Measurements from ENCODE around the gene DPYSL4.

The DPYSL4 gene

DNA sequence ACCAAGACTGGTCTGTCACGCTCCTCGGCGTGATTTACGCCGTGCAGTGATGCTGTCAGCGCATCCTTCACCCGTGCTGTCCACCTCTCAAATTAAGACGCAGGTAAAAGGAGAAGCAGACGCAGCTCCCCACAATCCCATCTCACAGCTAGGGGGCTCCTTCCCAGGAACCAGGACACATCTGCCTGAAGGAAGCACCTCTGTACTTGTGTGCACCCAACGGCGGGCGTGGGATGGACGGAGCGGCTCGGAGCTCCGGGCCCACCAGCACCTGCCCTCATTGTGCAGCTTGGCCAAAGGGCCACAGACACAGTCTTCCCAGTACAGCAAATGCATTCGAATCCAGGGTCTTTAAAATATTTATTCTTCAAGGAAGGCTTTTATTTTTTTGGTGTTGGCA is 65.7 kb downstream of the DPYSL4 start:
- H3K9ac ChIP-seq (ENCODE audit: low read depth, low read length): no peak overlapping the region
- H3K27me3 ChIP-seq (ENCODE audit: control insufficient read depth, insufficient read depth, low read length): no peaks in the 10 kb centered on the region
- H3K9me3 ChIP-seq (ENCODE audit: control insufficient read depth, insufficient read depth, low read length): no peaks in the 10 kb centered on the region
- H3K4me1 ChIP-seq (ENCODE audit: control insufficient read depth, insufficient read depth, low read length): peaks cover 2% of the 10 kb centered on the region
- no peaks in the 10 kb centered on the region for H3K36me3 ChIP-seq (ENCODE audit: control insufficient read depth, insufficient read depth, low read length)
- H3K4me3 ChIP-seq (ENCODE audit: low read depth, low read length): no peak overlapping the region

DNA sequence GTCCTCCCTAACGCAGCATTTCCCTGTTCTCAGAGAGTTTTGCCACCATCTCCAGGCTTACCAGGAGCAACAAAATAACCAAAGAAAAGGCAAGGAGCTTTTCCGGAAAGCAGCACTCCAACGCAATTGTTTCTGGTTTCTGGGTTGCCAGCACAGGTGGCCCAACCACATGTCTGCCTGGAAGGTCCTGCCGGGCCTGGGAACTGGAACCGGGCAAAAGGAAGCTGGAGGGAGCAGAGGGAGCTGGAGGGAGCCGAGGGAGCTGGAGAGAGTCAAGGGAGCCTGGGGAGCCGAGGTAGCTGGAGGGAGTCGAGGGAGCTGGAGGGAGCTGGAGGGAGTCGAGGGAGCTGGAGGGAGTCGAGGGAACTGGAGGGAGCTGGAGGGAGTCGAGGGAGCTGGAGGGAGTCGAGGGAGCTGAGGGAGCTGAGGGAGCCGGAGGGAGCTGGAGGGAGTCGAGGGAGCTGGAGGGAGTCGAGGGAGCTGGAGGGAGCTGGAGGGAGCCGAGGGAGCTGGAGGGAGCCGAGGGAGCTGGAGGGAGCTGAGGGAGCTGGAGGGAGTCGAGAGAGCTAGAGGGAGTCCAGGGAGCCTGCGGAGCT is 66.4 kb downstream of the DPYSL4 start:
- Histone ChIP-seq H3K27me3 (ENCODE audit: control insufficient read depth, insufficient read depth, low read length) (no peaks in the 10 kb centered on the region), H3K9ac (ENCODE audit: low read depth, low read length) (no peak overlapping the region), H3K4me1 (ENCODE audit: control insufficient read depth, insufficient read depth, low read length) (peaks cover 2% of the 10 kb centered on the region), H3K36me3 (ENCODE audit: control insufficient read depth, insufficient read depth, low read length) (no peaks in the 10 kb centered on the region), H3K9me3 (ENCODE audit: control insufficient read depth, insufficient read depth, low read length) (no peaks in the 10 kb centered on the region), H3K4me3 (ENCODE audit: low read depth, low read length) (peak overlapping the region; percentile 4)

DNA sequence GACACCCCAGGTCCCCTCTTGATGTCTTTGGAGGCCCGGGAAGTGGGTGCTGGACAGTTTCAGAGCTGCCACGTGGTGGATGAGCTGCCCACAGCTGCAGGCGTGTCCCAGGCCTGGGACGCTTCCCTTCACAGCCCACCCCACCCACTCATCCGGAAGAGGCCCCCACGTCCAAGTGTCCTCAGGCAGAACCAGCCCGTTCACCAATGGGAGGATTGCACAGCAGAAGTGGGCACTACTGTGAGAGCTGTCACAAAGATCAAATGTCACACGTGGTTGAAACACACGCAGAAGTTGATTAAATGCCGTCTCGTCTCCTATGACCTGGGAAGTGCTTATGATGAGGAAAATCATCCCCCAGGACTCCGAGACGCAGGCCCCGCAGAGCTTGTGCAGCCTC is 68.1 kb downstream of the DPYSL4 start:
- Histone ChIP-seq H3K9me3 (ENCODE audit: control insufficient read depth, insufficient read depth, low read length) (no peaks in the 10 kb centered on the region), H3K36me3 (ENCODE audit: control insufficient read depth, insufficient read depth, low read length) (no peaks in the 10 kb centered on the region), H3K9ac (ENCODE audit: low read depth, low read length) (no peak overlapping the region)

More for the DNA sequence above, 68.1 kb downstream of the DPYSL4 start:
- H3K27me3 ChIP-seq (ENCODE audit: control insufficient read depth, insufficient read depth, low read length): no peaks in the 10 kb centered on the region
- H3K4me3 ChIP-seq (ENCODE audit: low read depth, low read length): no peak overlapping the region
- H3K4me1 ChIP-seq (ENCODE audit: control insufficient read depth, insufficient read depth, low read length): peaks cover 2% of the 10 kb centered on the region
